ENCODE data around the gene PICK1. TPM values are rescaled to one million over a fixed set of nuclear protein-coding genes. Genes with fewer than 3 reads are reported as not detected.

PICK1 gene
- total and polyA plus RNA-seq, 2 donors (not counting 3 experiments of a cell fraction or from before 2014, with no cell fraction given) = 18.0 to 20.8 TPM

DNA sequence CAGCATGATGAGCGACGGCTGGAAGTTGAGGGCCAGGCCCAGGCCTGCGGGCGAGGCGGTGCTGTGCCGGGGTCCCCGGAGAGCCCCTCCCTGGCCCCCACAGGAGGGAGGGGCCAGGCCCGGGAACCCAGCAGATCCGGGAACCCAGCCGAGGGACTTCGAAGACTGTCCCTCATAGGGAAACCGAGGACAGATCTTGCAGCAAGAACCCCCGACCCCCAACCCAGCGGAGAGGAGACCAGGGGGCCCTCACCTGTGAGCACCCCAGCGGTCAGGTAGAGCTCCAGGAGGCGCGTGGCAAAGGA lies 24.4 kb downstream of the PICK1 start:
- no peak overlapping the region for H3K9ac ChIP-seq (replicated peaks; ENCODE audit: extremely low read depth, insufficient read depth, low read length)
- peaks cover 5% of the 10 kb centered on the region for H3K4me1 ChIP-seq (ENCODE audit: control insufficient read depth, extremely low read depth, insufficient read depth, low read length)
- H3K9me1 ChIP-seq (replicated peaks; ENCODE audit: control insufficient read depth, extremely low read depth, insufficient read depth, low read length) = no peaks in the 10 kb centered on the region
- TF ChIP-seq EZH2 (IDR thresholded peaks at IDR 0.05; ENCODE audit: borderline replicate concordance, low read depth, low read length, severe bottlenecking) (peak; percentile 19), CTCF (IDR thresholded peaks at IDR 0.05; ENCODE audit: extremely low read depth in 1 of 2, insufficient read depth in 1 of 2, low read depth in 1 of 2, low read length in 2 of 2) (no peak)
- no peaks in the 10 kb centered on the region for H4K20me1 ChIP-seq (replicated peaks; ENCODE audit: control insufficient read depth, extremely low read depth, insufficient read depth, low read length)
- no peaks in the 10 kb centered on the region for H3K36me3 ChIP-seq (ENCODE audit: control insufficient read depth in 2 of 2, extremely low read depth in 1 of 2, insufficient read depth in 2 of 2, low read length in 2 of 2)
- peak overlapping the region; percentile 60 for H2AFZ ChIP-seq (ENCODE audit: low read depth, low read length)
- dilution Hi-C loops (cut with MboI; ENCODE audit: extremely low pct_ligation_motif_present, low sequenced_read_pairs) = no loop called here
- H3K27ac ChIP-seq (ENCODE audit: insufficient read depth, low read depth, low read length) = no peak overlapping the region
- peak overlapping the region; percentile 23 for H3K4me2 ChIP-seq (ENCODE audit: insufficient read depth, low read length)
- H3K4me3 ChIP-seq (replicated peaks in 1 of 3; ENCODE audit: insufficient read depth in 1 of 3, low read depth in 1 of 3, low read length in 3 of 3) = peak overlapping the region in 1 of 3 experiments; percentile 5
- no peak for FAIRE-seq
- no peaks in the 10 kb centered on the region for H3K9me3 ChIP-seq (replicated peaks; ENCODE audit: control insufficient read depth, insufficient read depth, low read length)
- no peaks in the 10 kb centered on the region for H3K79me2 ChIP-seq (ENCODE audit: control insufficient read depth, insufficient read depth, low read length)
- intact Hi-C loops (cut with micrococcal nuclease) = no loop called here
- ChIA-PET POLR2A (no interaction called here), CTCF (interaction anchor here (1.2 kb wide), 1 partner anchor 157 kb away, joined by 3 read pairs; no protein-coding TSS in a partner anchor)
- peaks cover 9 to 12% of the 10 kb centered on the region in 2 experiments for H3K27me3 ChIP-seq (ENCODE audit: control insufficient read depth in 2 of 2, insufficient read depth in 2 of 2, low read length in 2 of 2)
- no peak for DNase-seq (ENCODE audit: low read depth, low spot score)
- no TSS peak for BruUV-seq (replicated peaks)

- H4K20me1 ChIP-seq (replicated peaks; ENCODE audit: control insufficient read depth, extremely low read depth, insufficient read depth, low read length) = no peaks in the 10 kb centered on the region
- H3K4me1 ChIP-seq (ENCODE audit: control insufficient read depth, extremely low read depth, insufficient read depth, low read length) = peaks cover 5% of the 10 kb centered on the region
- H3K79me2 ChIP-seq (ENCODE audit: control insufficient read depth, insufficient read depth, low read length) = no peaks in the 10 kb centered on the region
- DNase-seq (ENCODE audit: low read depth, low spot score) = no peak
- H3K9me3 ChIP-seq (replicated peaks; ENCODE audit: control insufficient read depth, insufficient read depth, low read length) = no peaks in the 10 kb centered on the region
- BruUV-seq (replicated peaks) = no TSS peak
- intact Hi-C loops (cut with micrococcal nuclease) = no loop called here
- H3K4me2 ChIP-seq (ENCODE audit: insufficient read depth, low read length) = no peak overlapping the region
- H3K27me3 ChIP-seq (ENCODE audit: control insufficient read depth in 2 of 2, insufficient read depth in 2 of 2, low read length in 2 of 2) = peaks cover 9 to 12% of the 10 kb centered on the region in 2 experiments
- ChIA-PET POLR2A (no interaction called here), CTCF (interaction anchor here (1.2 kb wide), 1 partner anchor 156 kb away, joined by 3 read pairs; no protein-coding TSS in a partner anchor)
- dilution Hi-C loops (cut with MboI; ENCODE audit: extremely low pct_ligation_motif_present, low sequenced_read_pairs) = no loop called here
- H2AFZ ChIP-seq (ENCODE audit: low read depth, low read length) = no peak overlapping the region
- no peaks in the 10 kb centered on the region for H3K36me3 ChIP-seq (ENCODE audit: control insufficient read depth in 2 of 2, extremely low read depth in 1 of 2, insufficient read depth in 2 of 2, low read length in 2 of 2)
- no peaks in the 10 kb centered on the region for H3K9me1 ChIP-seq (replicated peaks; ENCODE audit: control insufficient read depth, extremely low read depth, insufficient read depth, low read length)
- H3K9ac ChIP-seq (replicated peaks; ENCODE audit: extremely low read depth, insufficient read depth, low read length) = no peak overlapping the region
- H3K27ac ChIP-seq (ENCODE audit: insufficient read depth, low read depth, low read length) = no peak overlapping the region
- no peak overlapping the region for H3K4me3 ChIP-seq (replicated peaks in 1 of 3; ENCODE audit: insufficient read depth in 1 of 3, low read depth in 1 of 3, low read length in 3 of 3)
- FAIRE-seq = no peak
- TF ChIP-seq MAX (IDR thresholded peaks at IDR 0.05; ENCODE audit: insufficient read depth, insufficient read length) = no peak
- no peak for TF ChIP-seq FOS (IDR thresholded peaks at IDR 0.05; ENCODE audit: borderline replicate concordance, insufficient read depth, low read length)
- no peak for TF ChIP-seq CTCF (IDR thresholded peaks at IDR 0.05; ENCODE audit: extremely low read depth in 1 of 2, insufficient read depth in 1 of 2, low read depth in 1 of 2, low read length in 2 of 2)
- TF ChIP-seq POLR2AphosphoS5 (IDR thresholded peaks at IDR 0.05; ENCODE audit: insufficient read depth, low read depth, low read length) = no peak
- TF ChIP-seq GATA2 (IDR thresholded peaks at IDR 0.05; ENCODE audit: insufficient read depth, insufficient read length, low read depth, low read length) = no peak
- no peak for TF ChIP-seq EZH2 (IDR thresholded peaks at IDR 0.05; ENCODE audit: borderline replicate concordance, low read depth, low read length, severe bottlenecking)
- no peak for TF ChIP-seq POLR2A (IDR thresholded peaks at IDR 0.05; ENCODE audit: low read depth, low read length)
- TF ChIP-seq JUN (IDR thresholded peaks at IDR 0.05; ENCODE audit: borderline replicate concordance, insufficient read depth, insufficient read length, low read depth) = no peak
- no peak for TF ChIP-seq MYC (IDR thresholded peaks at IDR 0.05; ENCODE audit: low read depth, low read length)
Observed at GRCh38 chr22:38081941-38082828, 25.0 kb downstream of the PICK1 start.
